ENCODE results near the gene CD163L1. TPM values are rescaled to one million over a fixed set of nuclear protein-coding genes. Genes with fewer than 3 reads are reported as not detected.

CD163L1 gene
- total RNA-seq, 5 donors from 2014 or later (not counting 1 experiment from before 2014, with no cell fraction given): not detected

- Mint-ChIP-seq H3K9me3 (peaks cover 0 to 8% (median 0%) of the 10 kb centered on the region in 3 donors), H3K4me1 (no peaks in the 10 kb centered on the region), H3K4me3 (no peak overlapping the region), H3K36me3 (no peaks in the 10 kb centered on the region), H3K27ac (no peak overlapping the region), H3K27me3 (peaks cover 9 to 17% of the 10 kb centered on the region in 2 donors)
- H3K4me1 ChIP-seq (ENCODE audit: control insufficient read depth in 1 of 2, extremely low read depth in 1 of 2, insufficient read depth in 2 of 2, low read length in 2 of 2): no peaks in the 10 kb centered on the region
- 78% methylated on average over 7 of the region's 10 CpGs for WGBS (ENCODE audit: insufficient coverage)
- ATAC-seq (replicated peaks in 1 of 4) (no peak), DNase-seq (no peak)
- no peaks in the 10 kb centered on the region for H3K36me3 ChIP-seq (ENCODE audit: control insufficient read depth in 2 of 2, extremely low read depth in 1 of 2, insufficient read depth in 1 of 2, low read length in 1 of 2)
- no peak overlapping the region for H3K27ac ChIP-seq (ENCODE audit: low read length)
- CTCF ChIA-PET: no interaction called here
- no peak overlapping the region for H3K4me3 ChIP-seq (ENCODE audit: control insufficient read depth in 1 of 2, extremely low read depth in 1 of 2, low read length in 1 of 2)
- no peaks in the 10 kb centered on the region for H3K9me3 ChIP-seq
- POLR2A ChIA-PET: no interaction called here
- H3K27me3 ChIP-seq (replicated peaks in 1 of 2; ENCODE audit: control insufficient read depth in 2 of 2, extremely low read depth in 1 of 2, insufficient read depth in 2 of 2, low read length in 1 of 2): peaks cover 0 to 10% of the 10 kb centered on the region in 2 experiments
These were observed 74.7 kb downstream of the CD163L1 start for GRCh38 chr12:7369274-7369729.

GRCh38 chr12:7362734-7363133, 81.2 kb downstream of the CD163L1 start:
- peaks cover 0 to 3% of the 10 kb centered on the region in 2 donors for H3K27me3 Mint-ChIP-seq
- no peaks in the 10 kb centered on the region for H3K4me1 ChIP-seq (ENCODE audit: control insufficient read depth in 1 of 2, extremely low read depth in 1 of 2, insufficient read depth in 2 of 2, low read length in 2 of 2)
- ChIA-PET POLR2A (interaction anchor here in 1 of 2 donors (0.5 kb wide), 1 partner anchor 302 kb away, joined by 3 read pairs; no protein-coding TSS in a partner anchor), CTCF (no interaction called here)
- ATAC-seq (replicated peaks in 1 of 4) (no peak), DNase-seq (no peak)
- H3K4me1 Mint-ChIP-seq: no peaks in the 10 kb centered on the region
- H3K4me3 Mint-ChIP-seq: no peak overlapping the region
- 92% methylated on average over 2 of the region's 3 CpGs for WGBS (ENCODE audit: insufficient coverage)
- no peak overlapping the region for H3K4me3 ChIP-seq (ENCODE audit: control insufficient read depth in 1 of 2, extremely low read depth in 1 of 2, low read length in 1 of 2)
- H3K27ac ChIP-seq (ENCODE audit: low read length): no peak overlapping the region
- no peaks in the 10 kb centered on the region for H3K9me3 Mint-ChIP-seq
- H3K36me3 ChIP-seq (ENCODE audit: control insufficient read depth in 2 of 2, extremely low read depth in 1 of 2, insufficient read depth in 1 of 2, low read length in 1 of 2): no peaks in the 10 kb centered on the region
- no peak overlapping the region for H3K27ac Mint-ChIP-seq
- H3K36me3 Mint-ChIP-seq: no peaks in the 10 kb centered on the region
- peaks cover 0 to 2% of the 10 kb centered on the region in 2 experiments for H3K27me3 ChIP-seq (replicated peaks in 1 of 2; ENCODE audit: control insufficient read depth in 2 of 2, extremely low read depth in 1 of 2, insufficient read depth in 2 of 2, low read length in 1 of 2)
- H3K9me3 ChIP-seq: no peaks in the 10 kb centered on the region

DNA sequence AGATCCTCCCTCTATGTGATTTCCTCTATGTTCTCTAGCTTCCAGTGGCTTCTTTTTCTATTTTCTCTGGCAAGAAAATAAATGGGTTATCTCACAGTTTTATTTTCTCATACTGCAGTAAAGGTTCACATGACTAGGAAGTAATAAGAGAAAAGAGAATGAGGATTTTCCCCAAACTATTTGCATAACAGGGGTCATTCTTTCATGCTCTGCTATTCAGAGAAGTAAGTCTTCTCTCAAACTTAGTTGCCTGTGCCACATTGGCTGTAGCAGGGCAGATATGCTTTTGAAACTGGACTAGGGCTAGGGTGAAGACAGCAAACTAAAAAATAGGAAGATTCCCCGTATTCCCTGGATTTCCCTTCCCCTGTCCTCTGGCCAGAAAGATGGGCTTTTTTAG, 82.7 kb downstream of the CD163L1 start:
- no peaks in the 10 kb centered on the region for H3K9me3 Mint-ChIP-seq
- no peak overlapping the region for H3K4me3 ChIP-seq (ENCODE audit: control insufficient read depth in 1 of 2, extremely low read depth in 1 of 2, low read length in 1 of 2)
- ChIA-PET POLR2A (no interaction called here), CTCF (no interaction called here)
- H3K36me3 Mint-ChIP-seq: no peaks in the 10 kb centered on the region
- H3K27ac ChIP-seq (ENCODE audit: low read length): no peak overlapping the region
- no peak overlapping the region for H3K27ac Mint-ChIP-seq
- peaks cover 3% of the 10 kb centered on the region in 2 donors for H3K27me3 Mint-ChIP-seq
- WGBS (ENCODE audit: insufficient coverage): 88% methylated on average over 1 of the region's 1 CpG
- no peak for ATAC-seq (replicated peaks in 1 of 4)
- peaks cover 0 to 2% of the 10 kb centered on the region in 2 experiments for H3K27me3 ChIP-seq (replicated peaks in 1 of 2; ENCODE audit: control insufficient read depth in 2 of 2, extremely low read depth in 1 of 2, insufficient read depth in 2 of 2, low read length in 1 of 2)
- no peak for DNase-seq
- H3K4me1 Mint-ChIP-seq: no peaks in the 10 kb centered on the region
- H3K36me3 ChIP-seq (ENCODE audit: control insufficient read depth in 2 of 2, extremely low read depth in 1 of 2, insufficient read depth in 1 of 2, low read length in 1 of 2): no peaks in the 10 kb centered on the region
- no peak overlapping the region for H3K4me3 Mint-ChIP-seq
- no peaks in the 10 kb centered on the region for H3K4me1 ChIP-seq (ENCODE audit: control insufficient read depth in 1 of 2, extremely low read depth in 1 of 2, insufficient read depth in 2 of 2, low read length in 2 of 2)
- no peaks in the 10 kb centered on the region for H3K9me3 ChIP-seq

DNA sequence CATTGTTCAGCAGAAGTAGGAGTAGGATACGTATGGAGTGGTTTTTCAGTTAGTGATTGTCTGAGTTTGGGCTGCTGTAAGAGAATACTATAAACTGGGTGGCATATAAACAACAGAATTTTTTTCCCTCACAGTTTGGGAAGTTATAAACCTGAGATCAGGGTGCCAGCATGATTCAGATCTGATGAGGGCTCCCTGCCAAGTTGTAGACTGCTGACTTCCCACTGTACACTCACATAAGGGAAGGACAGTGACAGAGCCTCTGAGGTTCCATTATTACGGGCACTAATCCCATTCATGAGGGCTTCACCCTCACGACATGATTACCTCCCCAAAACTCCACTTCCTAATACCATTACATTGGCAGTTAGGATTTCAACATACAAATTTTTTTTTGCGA, 89.4 kb downstream of the CD163L1 start:
- Histone ChIP-seq H3K27ac (ENCODE audit: low read length) (no peak overlapping the region), H3K36me3 (ENCODE audit: control insufficient read depth in 2 of 2, extremely low read depth in 1 of 2, insufficient read depth in 1 of 2, low read length in 1 of 2) (no peaks in the 10 kb centered on the region), H3K4me1 (ENCODE audit: control insufficient read depth in 1 of 2, extremely low read depth in 1 of 2, insufficient read depth in 2 of 2, low read length in 2 of 2) (peaks cover 0 to 11% of the 10 kb centered on the region in 2 experiments), H3K27me3 (replicated peaks in 1 of 2; ENCODE audit: control insufficient read depth in 2 of 2, extremely low read depth in 1 of 2, insufficient read depth in 2 of 2, low read length in 1 of 2) (peaks cover 0 to 2% of the 10 kb centered on the region in 2 experiments), H3K9me3 (no peaks in the 10 kb centered on the region), H3K4me3 (ENCODE audit: control insufficient read depth in 1 of 2, extremely low read depth in 1 of 2, low read length in 1 of 2) (no peak overlapping the region)
- ChIA-PET CTCF (no interaction called here), POLR2A (interaction anchor here in 1 of 2 donors (0.6 kb wide), 1 partner anchor 985 kb away, joined by 4 read pairs; no protein-coding TSS in a partner anchor)
- whole genome bisulfite sequencing (ENCODE audit: insufficient coverage): 72% methylated on average over 2 of the region's 4 CpGs
- H3K9me3 Mint-ChIP-seq: no peaks in the 10 kb centered on the region
- peaks cover 10 to 16% (median 12%) of the 10 kb centered on the region in 3 donors for H3K4me1 Mint-ChIP-seq
- H3K27ac Mint-ChIP-seq: no peak overlapping the region
- H3K36me3 Mint-ChIP-seq: no peaks in the 10 kb centered on the region
- DNase-seq (no peak), ATAC-seq (replicated peaks in 1 of 4) (no peak)
- H3K4me3 Mint-ChIP-seq: no peak overlapping the region
- H3K27me3 Mint-ChIP-seq: peaks cover 5 to 8% of the 10 kb centered on the region in 2 donors

DNA sequence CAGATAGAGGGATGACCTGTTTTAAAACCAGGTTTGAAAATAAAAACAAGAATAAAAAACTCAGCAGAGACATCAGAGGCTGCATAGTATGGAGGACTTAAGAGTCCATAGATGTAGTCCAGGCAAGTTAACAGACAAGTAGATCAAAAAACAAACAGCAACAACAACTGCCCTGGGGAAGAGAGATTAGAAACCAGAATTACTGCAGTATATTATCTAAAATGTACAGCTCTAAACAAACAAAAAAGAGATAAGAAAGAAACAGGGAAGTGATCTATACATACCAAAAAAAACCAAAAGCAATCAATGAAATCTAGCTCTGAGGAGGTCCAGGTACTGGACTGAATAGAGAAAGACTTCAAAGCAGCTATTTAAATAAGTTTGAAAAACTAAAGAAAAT, 91.3 kb downstream of the CD163L1 start:
- POLR2A ChIA-PET: no interaction called here
- Mint-ChIP-seq H3K36me3 (no peaks in the 10 kb centered on the region), H3K4me3 (no peak overlapping the region), H3K9me3 (no peaks in the 10 kb centered on the region), H3K4me1 (peaks cover 14 to 20% (median 14%) of the 10 kb centered on the region in 3 donors), H3K27ac (no peak overlapping the region), H3K27me3 (peaks cover 5 to 8% of the 10 kb centered on the region in 2 donors)
- no peaks in the 10 kb centered on the region for H3K9me3 ChIP-seq
- peaks cover 0 to 11% of the 10 kb centered on the region in 2 experiments for H3K4me1 ChIP-seq (ENCODE audit: control insufficient read depth in 1 of 2, extremely low read depth in 1 of 2, insufficient read depth in 2 of 2, low read length in 2 of 2)
- CTCF ChIA-PET: no interaction called here
- H3K4me3 ChIP-seq (ENCODE audit: control insufficient read depth in 1 of 2, extremely low read depth in 1 of 2, low read length in 1 of 2): no peak overlapping the region
- H3K36me3 ChIP-seq (ENCODE audit: control insufficient read depth in 2 of 2, extremely low read depth in 1 of 2, insufficient read depth in 1 of 2, low read length in 1 of 2): no peaks in the 10 kb centered on the region
- H3K27ac ChIP-seq (ENCODE audit: low read length): no peak overlapping the region
- DNase-seq: no peak
- no peaks in the 10 kb centered on the region for H3K27me3 ChIP-seq (replicated peaks in 1 of 2; ENCODE audit: control insufficient read depth in 2 of 2, extremely low read depth in 1 of 2, insufficient read depth in 2 of 2, low read length in 1 of 2)
- ATAC-seq (replicated peaks in 1 of 4): no peak

- no peak overlapping the region for H3K27ac ChIP-seq (ENCODE audit: low read length)
- DNase-seq (no peak), ATAC-seq (replicated peaks in 1 of 4) (no peak)
- Mint-ChIP-seq H3K4me3 (no peak overlapping the region), H3K4me1 (peaks cover 21 to 31% (median 22%) of the 10 kb centered on the region in 3 donors), H3K36me3 (no peaks in the 10 kb centered on the region), H3K27me3 (peaks cover 5% of the 10 kb centered on the region in 2 donors), H3K9me3 (no peaks in the 10 kb centered on the region), H3K27ac (no peak overlapping the region)
- peaks cover 4 to 14% of the 10 kb centered on the region in 2 experiments for H3K4me1 ChIP-seq (ENCODE audit: control insufficient read depth in 1 of 2, extremely low read depth in 1 of 2, insufficient read depth in 2 of 2, low read length in 2 of 2)
- H3K4me3 ChIP-seq (ENCODE audit: control insufficient read depth in 1 of 2, extremely low read depth in 1 of 2, low read length in 1 of 2): no peak overlapping the region
- no CpG with 5 or more reads among the region's 2 CpGs for WGBS (ENCODE audit: insufficient coverage)
- H3K27me3 ChIP-seq (replicated peaks in 1 of 2; ENCODE audit: control insufficient read depth in 2 of 2, extremely low read depth in 1 of 2, insufficient read depth in 2 of 2, low read length in 1 of 2): no peaks in the 10 kb centered on the region
- H3K9me3 ChIP-seq: no peaks in the 10 kb centered on the region
- no peaks in the 10 kb centered on the region for H3K36me3 ChIP-seq (ENCODE audit: control insufficient read depth in 2 of 2, extremely low read depth in 1 of 2, insufficient read depth in 1 of 2, low read length in 1 of 2)
- CTCF ChIA-PET: no interaction called here
- POLR2A ChIA-PET: no interaction called here
These were observed 92.8 kb downstream of the CD163L1 start for GRCh38 chr12:7351177-7351576.

DNA sequence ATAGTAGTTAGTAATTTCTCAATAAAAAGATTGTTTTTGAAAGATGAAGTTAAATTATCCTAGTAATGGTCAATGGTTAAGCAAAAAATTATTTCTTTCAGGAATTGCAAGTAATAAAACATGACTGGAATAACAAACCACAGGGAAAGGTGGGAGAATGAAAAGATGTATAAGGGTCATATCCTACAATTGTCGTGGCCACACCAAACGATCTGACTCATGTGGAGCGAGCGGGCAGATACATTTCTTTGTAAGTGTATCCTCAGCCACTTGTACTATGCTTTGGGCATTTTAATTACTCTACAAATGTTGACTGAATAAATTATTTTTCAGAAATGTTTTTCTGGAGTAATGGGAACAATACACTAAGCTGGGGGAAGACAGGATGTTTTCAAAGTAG, 94.5 kb downstream of the CD163L1 start:
- H3K36me3 ChIP-seq (ENCODE audit: control insufficient read depth in 2 of 2, extremely low read depth in 1 of 2, insufficient read depth in 1 of 2, low read length in 1 of 2): no peaks in the 10 kb centered on the region
- DNase-seq: no peak
- no peak overlapping the region for H3K27ac Mint-ChIP-seq
- ATAC-seq (replicated peaks in 1 of 4): no peak
- H3K4me3 ChIP-seq (ENCODE audit: control insufficient read depth in 1 of 2, extremely low read depth in 1 of 2, low read length in 1 of 2): no peak overlapping the region
- H3K36me3 Mint-ChIP-seq: peaks cover 5% of the 10 kb centered on the region
- H3K27me3 Mint-ChIP-seq: peaks cover 5% of the 10 kb centered on the region in 2 donors
- no peak overlapping the region for H3K4me3 Mint-ChIP-seq
- no CpG with 5 or more reads among the region's 4 CpGs for WGBS (ENCODE audit: insufficient coverage)
- peaks cover 5 to 11% (median 6%) of the 10 kb centered on the region in 3 donors for H3K9me3 Mint-ChIP-seq
- POLR2A ChIA-PET: no interaction called here
- no peaks in the 10 kb centered on the region for H3K9me3 ChIP-seq
- CTCF ChIA-PET: no interaction called here
- no peak overlapping the region for H3K27ac ChIP-seq (ENCODE audit: low read length)
- H3K4me1 ChIP-seq (ENCODE audit: control insufficient read depth in 1 of 2, extremely low read depth in 1 of 2, insufficient read depth in 2 of 2, low read length in 2 of 2): peaks cover 6 to 19% of the 10 kb centered on the region in 2 experiments
- peaks cover 23 to 38% (median 25%) of the 10 kb centered on the region in 3 donors for H3K4me1 Mint-ChIP-seq
- H3K27me3 ChIP-seq (replicated peaks in 1 of 2; ENCODE audit: control insufficient read depth in 2 of 2, extremely low read depth in 1 of 2, insufficient read depth in 2 of 2, low read length in 1 of 2): no peaks in the 10 kb centered on the region
